DOHH2 (cell line): Measurements from ENCODE around the gene ASPRV1.

Source experiments
- H3F3A ChIP-seq: fragments of 200-600 bp; sonication (generic), shearing (Covaris generic); 2 replicates; pipeline ENCODE4 v1.6.0; 2016; ENCODE audit warnings: antibody characterized with exemption, mild to moderate bottlenecking; ENCODE audit not compliant: control insufficient read depth, insufficient read depth
- H3K27ac ChIP-seq: fragments of 200-600 bp; sonication (generic); 2 replicates; pipeline ENCODE4 v1.5.1; 2014; ENCODE audit warnings: low read depth, mild to moderate bottlenecking, low read length, moderate library complexity
- H3K27me3 ChIP-seq: fragments of 200-600 bp; sonication (generic); 2 replicates; pipeline ENCODE4 v1.6.1; 2014; ENCODE audit warnings: mild to moderate bottlenecking, low read length, mixed read lengths; ENCODE audit not compliant: control insufficient read depth
- H3K36me3 ChIP-seq: fragments of 200-600 bp; sonication (generic); 2 replicates; pipeline ENCODE4 v1.6.1; 2014; ENCODE audit warnings: mild to moderate bottlenecking, low read length, moderate library complexity, mixed read lengths; ENCODE audit not compliant: control insufficient read depth
- H3K4me1 ChIP-seq: fragments of 200-600 bp; sonication (generic); 2 replicates; pipeline ENCODE4 v1.6.1; 2014; ENCODE audit warnings: mild to moderate bottlenecking, low read length, mixed read lengths; ENCODE audit not compliant: control insufficient read depth
- H3K4me2 ChIP-seq: fragments of 200-600 bp; sonication (generic); 2 replicates; pipeline ENCODE4 v1.6.0; 2014; ENCODE audit warnings: mild to moderate bottlenecking, low read length, moderate library complexity
- H3K4me3 ChIP-seq: fragments of 200-600 bp; sonication (generic); 2 replicates; pipeline ENCODE4 v1.5.1; 2014; ENCODE audit warnings: mild to moderate bottlenecking, low read length, mixed read lengths
- H3K79me2 ChIP-seq: fragments of 200-600 bp; sonication (generic); 2 replicates; pipeline ENCODE4 v1.6.1; 2014; ENCODE audit warnings: mild to moderate bottlenecking, low read length, mixed read lengths; ENCODE audit not compliant: control insufficient read depth
- H3K9me2 ChIP-seq: fragments of 200-600 bp; sonication (generic); replicated peaks from 2 replicates; pipeline ENCODE4 v1.6.1; 2014; ENCODE audit warnings: mild to moderate bottlenecking, low read length, mixed read lengths; ENCODE audit not compliant: control insufficient read depth
- H3K9me3 ChIP-seq: fragments of 200-600 bp; sonication (generic); 2 replicates; pipeline ENCODE4 v1.6.1; 2014; ENCODE audit warnings: antibody characterized with exemption, low read length, mixed read lengths; ENCODE audit not compliant: control insufficient read depth, insufficient read depth
- H4K20me1 ChIP-seq: fragments of 200-600 bp; sonication (generic); 2 replicates; pipeline ENCODE4 v1.6.0; 2014; ENCODE audit warnings: low read depth, mild to moderate bottlenecking, antibody characterized with exemption, low read length, moderate library complexity; ENCODE audit not compliant: control insufficient read depth, insufficient read depth
- EZH2phosphoT487 ChIP-seq: fragments of 200-600 bp; sonication (generic); IDR thresholded peaks from 2 replicates; pipeline ENCODE4 v1.6.1; 2017; ENCODE audit warnings: borderline replicate concordance, mild to moderate bottlenecking, antibody characterized with exemption, low read length, moderate library complexity, mixed read lengths
- TF ChIP-seq, protein P1 (sequence below): fragments of 200-600 bp; sonication (generic); IDR thresholded peaks from one replicate; pipeline ENCODE4 v1.5.1; 2014; ENCODE audit warnings: antibody characterized with exemption, mild to moderate bottlenecking, low read depth, low read length; ENCODE audit not compliant: poor library complexity, severe bottlenecking

The ASPRV1 gene

DNA sequence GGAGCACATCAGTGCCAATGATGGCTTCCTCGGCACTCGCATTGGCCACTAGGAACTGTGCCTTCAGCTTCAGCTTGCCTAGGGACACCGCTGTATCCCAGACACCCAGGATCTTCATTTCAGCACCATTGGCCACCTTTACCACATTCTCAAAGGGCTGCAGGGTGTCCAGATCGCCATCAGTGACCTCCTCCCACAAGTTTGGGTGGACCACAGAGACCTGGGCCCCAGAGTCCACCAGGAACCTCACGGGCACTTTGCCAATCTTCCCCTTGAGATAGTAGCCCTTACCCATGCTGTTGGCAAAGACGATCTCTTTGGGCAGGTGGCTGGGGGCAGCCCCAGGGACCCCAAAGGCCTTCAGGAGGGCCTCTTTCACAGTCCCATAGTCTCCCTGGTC, 610 bp downstream of the ASPRV1 start:
- Histone ChIP-seq H3F3A (no peaks in the 10 kb centered on the region), H3K27me3 (peaks cover 30% of the 10 kb centered on the region), H3K27ac (no peak overlapping the region), H3K36me3 (no peaks in the 10 kb centered on the region), H3K9me3 (no peaks in the 10 kb centered on the region), H3K4me2 (no peak overlapping the region), H4K20me1 (no peaks in the 10 kb centered on the region), H3K79me2 (no peaks in the 10 kb centered on the region), H3K9me2 (no peaks in the 10 kb centered on the region), H3K4me3 (no peak overlapping the region), H3K4me1 (no peaks in the 10 kb centered on the region)
- TF ChIP-seq, protein P1, sequence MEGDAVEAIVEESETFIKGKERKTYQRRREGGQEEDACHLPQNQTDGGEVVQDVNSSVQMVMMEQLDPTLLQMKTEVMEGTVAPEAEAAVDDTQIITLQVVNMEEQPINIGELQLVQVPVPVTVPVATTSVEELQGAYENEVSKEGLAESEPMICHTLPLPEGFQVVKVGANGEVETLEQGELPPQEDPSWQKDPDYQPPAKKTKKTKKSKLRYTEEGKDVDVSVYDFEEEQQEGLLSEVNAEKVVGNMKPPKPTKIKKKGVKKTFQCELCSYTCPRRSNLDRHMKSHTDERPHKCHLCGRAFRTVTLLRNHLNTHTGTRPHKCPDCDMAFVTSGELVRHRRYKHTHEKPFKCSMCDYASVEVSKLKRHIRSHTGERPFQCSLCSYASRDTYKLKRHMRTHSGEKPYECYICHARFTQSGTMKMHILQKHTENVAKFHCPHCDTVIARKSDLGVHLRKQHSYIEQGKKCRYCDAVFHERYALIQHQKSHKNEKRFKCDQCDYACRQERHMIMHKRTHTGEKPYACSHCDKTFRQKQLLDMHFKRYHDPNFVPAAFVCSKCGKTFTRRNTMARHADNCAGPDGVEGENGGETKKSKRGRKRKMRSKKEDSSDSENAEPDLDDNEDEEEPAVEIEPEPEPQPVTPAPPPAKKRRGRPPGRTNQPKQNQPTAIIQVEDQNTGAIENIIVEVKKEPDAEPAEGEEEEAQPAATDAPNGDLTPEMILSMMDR = no peak
- TF ChIP-seq EZH2phosphoT487 = no peak

DNA sequence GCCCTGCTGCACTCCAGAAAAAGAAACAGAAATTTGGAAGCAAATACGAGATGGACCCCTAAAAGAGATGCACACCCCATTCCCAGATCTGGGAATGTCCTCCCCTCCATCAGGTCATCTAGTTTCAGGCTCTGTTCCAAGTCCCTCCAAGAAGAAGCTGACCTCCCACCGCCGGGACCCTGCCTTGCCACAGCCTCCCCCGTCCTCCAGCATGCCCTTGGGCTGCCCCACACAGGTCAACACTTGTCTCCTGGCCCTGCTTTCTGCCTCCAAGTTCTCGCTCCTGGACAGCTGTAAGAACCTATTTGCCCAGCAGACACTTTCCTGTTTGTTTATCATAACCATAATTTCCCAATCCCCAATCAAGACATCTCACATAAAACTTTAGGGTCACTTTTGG, 2.0 kb downstream of the ASPRV1 start:
- Histone ChIP-seq H3K4me2 (no peak overlapping the region), H3K4me3 (no peak overlapping the region), H3F3A (no peaks in the 10 kb centered on the region), H4K20me1 (no peaks in the 10 kb centered on the region), H3K9me2 (no peaks in the 10 kb centered on the region), H3K9me3 (no peaks in the 10 kb centered on the region), H3K36me3 (no peaks in the 10 kb centered on the region), H3K4me1 (no peaks in the 10 kb centered on the region), H3K27ac (no peak overlapping the region), H3K27me3 (peaks cover 37% of the 10 kb centered on the region), H3K79me2 (no peaks in the 10 kb centered on the region)
- TF ChIP-seq, protein P1 = no peak

DNA sequence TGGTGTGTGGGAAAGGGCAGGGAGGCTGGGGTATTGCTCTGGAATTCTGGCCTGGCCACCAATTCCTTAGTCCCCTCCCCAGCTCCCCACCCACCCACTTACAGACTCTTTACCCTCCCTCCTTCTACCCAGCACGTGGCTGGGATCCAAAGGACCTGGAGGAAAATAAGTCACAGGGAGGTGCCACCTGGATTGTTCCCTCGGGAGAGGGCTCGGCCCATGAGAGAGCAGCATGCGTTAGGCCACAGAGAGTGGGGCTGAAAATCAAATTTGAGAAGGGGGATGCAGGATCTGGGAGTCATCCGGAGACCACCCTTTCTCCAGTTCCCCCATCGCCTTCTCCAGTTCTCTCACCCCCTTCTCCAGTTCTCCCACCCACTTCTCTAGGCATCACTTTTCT, 3.0 kb downstream of the ASPRV1 start:
- no peaks in the 10 kb centered on the region for H3K9me2 ChIP-seq
- H3K27ac ChIP-seq = no peak overlapping the region
- H3K4me2 ChIP-seq = no peak overlapping the region
- H4K20me1 ChIP-seq = no peaks in the 10 kb centered on the region
- H3K4me3 ChIP-seq = no peak overlapping the region
- no peaks in the 10 kb centered on the region for H3K9me3 ChIP-seq
- H3K27me3 ChIP-seq = peaks cover 37% of the 10 kb centered on the region
- H3K79me2 ChIP-seq = no peaks in the 10 kb centered on the region
- no peak for TF ChIP-seq EZH2phosphoT487
- TF ChIP-seq, protein P1 = no peak
- no peaks in the 10 kb centered on the region for H3F3A ChIP-seq
- no peaks in the 10 kb centered on the region for H3K36me3 ChIP-seq
- H3K4me1 ChIP-seq = no peaks in the 10 kb centered on the region

DNA sequence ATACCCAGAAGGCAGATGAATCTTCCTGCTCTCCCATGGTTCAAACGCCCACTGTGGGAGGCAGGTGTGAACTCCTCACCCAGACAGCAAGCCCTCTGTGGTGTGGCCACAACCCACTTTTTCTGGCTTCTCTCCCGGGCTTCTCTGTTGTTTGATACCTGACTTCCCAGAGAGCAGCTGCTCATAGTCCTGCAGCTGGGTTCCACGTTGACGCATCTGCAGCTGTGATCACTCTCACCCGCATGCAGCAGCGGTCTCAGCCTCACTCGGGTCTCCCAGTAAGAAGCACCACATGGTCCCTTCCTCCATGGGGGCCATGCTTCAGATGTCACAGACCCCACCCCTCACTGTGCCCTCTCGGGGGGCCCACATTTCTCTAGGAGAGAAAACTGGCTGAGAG, 3.5 kb downstream of the ASPRV1 start:
- Histone ChIP-seq H3K36me3 (no peaks in the 10 kb centered on the region), H4K20me1 (no peaks in the 10 kb centered on the region), H3F3A (no peaks in the 10 kb centered on the region), H3K4me2 (no peak overlapping the region), H3K79me2 (no peaks in the 10 kb centered on the region), H3K9me3 (no peaks in the 10 kb centered on the region), H3K4me3 (no peak overlapping the region), H3K4me1 (no peaks in the 10 kb centered on the region), H3K27ac (no peak overlapping the region), H3K9me2 (no peaks in the 10 kb centered on the region), H3K27me3 (peaks cover 37% of the 10 kb centered on the region)
- TF ChIP-seq, protein P1 = no peak
- TF ChIP-seq EZH2phosphoT487 = no peak
